ENCODE results near the gene OMD.

Gene OMD, protein sequence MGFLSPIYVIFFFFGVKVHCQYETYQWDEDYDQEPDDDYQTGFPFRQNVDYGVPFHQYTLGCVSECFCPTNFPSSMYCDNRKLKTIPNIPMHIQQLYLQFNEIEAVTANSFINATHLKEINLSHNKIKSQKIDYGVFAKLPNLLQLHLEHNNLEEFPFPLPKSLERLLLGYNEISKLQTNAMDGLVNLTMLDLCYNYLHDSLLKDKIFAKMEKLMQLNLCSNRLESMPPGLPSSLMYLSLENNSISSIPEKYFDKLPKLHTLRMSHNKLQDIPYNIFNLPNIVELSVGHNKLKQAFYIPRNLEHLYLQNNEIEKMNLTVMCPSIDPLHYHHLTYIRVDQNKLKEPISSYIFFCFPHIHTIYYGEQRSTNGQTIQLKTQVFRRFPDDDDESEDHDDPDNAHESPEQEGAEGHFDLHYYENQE

GRCh38 chr9:92424340-92424739 is at the start of gene OMD:
Gene OMD (minus strand): TSS chr9:92424471. CDS start chr9:92417558, 6,913 bp downstream.
- DNase-seq: no peak

DNA sequence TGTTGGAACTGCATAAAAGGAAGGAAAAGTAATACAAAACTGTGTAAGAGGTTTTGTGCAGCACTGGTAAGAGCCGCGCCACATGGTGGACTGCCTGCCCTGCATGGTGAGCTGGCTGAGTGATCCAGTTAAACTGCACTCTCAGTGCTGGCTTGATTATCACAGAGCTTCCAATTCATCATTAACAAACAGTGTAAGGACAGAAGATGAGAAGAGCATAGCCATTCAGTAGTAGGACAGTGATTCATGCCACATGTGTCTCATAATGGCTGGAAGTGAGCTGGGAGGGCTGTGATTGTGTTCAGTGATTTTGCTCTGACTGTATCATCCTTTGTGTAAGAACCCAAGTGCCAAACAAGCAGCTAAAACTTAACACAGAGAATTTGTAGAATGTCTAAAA is 43.9 kb upstream of the OMD start:
- no peak for DNase-seq

- no peak for DNase-seq
Observed at GRCh38 chr9:92467511-92467910, 43.2 kb upstream of the OMD start.

- DNase-seq: no peak
Observed at GRCh38 chr9:92467041-92467440, 42.8 kb upstream of the OMD start.

GRCh38 chr9:92463984-92464383 is 39.7 kb upstream of the OMD start:
- DNase-seq: no peak

GRCh38 chr9:92463387-92463786 is 39.1 kb upstream of the OMD start:
- no peak for DNase-seq

GRCh38 chr9:92457576-92457975 is 33.3 kb upstream of the OMD start:
- DNase-seq: no peak

GRCh38 chr9:92455217-92455616 is 30.9 kb upstream of the OMD start:
- DNase-seq: no peak

- no peak for DNase-seq
Observed at GRCh38 chr9:92446536-92446935, 22.3 kb upstream of the OMD start.

DNA sequence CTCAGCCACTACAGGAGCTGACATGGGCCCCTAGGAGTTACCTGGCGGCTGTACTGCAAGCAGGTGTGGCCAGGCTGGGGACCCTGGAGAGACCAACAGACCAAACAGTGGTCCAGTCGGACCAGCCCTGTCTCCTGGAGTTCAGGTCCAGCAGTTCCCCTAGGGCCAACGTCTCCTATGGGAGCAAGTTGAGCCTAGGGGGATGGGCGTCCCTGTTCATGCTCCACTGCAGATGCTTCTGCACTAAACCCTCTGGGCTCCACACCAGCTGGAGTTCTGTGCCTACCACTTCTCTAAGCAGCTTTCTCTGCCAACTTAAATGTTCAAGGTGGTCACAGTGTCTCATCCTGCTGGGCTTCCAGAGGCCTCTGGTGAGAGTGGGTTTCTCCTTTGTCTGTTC is 20.6 kb upstream of the OMD start:
- no peak for DNase-seq

DNA sequence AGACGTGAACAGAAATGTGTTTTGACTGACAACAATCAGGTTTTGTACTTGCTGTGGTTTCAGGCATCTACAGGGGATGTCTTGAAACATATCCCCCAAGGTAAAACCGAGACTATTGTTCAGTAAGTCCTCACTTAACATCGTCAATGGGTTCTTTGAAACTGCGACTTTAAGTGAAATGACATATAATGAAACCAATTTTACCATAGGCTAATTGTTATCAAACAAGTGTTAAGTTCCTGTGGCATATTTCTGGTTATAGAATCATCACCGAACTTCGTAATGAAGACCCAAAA is 16.4 kb upstream of the OMD start:
- DNase-seq: peak; percentile 36

- no peak for DNase-seq
Observed at GRCh38 chr9:92439921-92440750, 15.9 kb upstream of the OMD start.

GRCh38 chr9:92438900-92439526 is 14.7 kb upstream of the OMD start:
- peak; percentile 27 for DNase-seq

GRCh38 chr9:92435263-92435662 is 11.0 kb upstream of the OMD start:
- no peak for DNase-seq

DNA sequence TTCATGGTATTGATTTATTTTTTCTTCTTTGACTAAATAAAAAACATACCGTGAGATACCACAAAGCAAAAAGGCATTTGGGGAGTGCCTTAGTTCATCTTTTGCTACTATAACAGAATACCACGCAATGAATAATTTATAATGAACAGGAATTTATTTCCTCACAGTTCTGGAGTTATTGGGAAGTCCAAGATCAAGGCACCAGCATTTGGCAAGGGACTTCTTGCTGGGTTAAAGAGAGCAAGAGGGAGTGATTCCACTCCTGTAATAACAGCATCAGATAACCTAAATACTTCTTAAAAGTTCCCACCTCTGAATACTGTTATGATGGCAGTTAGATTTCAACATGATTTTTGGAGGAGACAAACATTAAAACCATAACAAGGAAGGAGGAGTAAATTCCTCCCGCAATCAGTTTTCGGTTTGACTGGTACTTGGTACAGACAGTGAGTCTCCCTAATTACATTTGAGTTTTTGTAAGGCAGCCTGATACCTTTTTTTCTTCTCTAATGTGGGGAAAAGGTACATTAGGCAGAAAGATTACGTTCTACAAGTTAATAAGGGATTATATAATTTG is 8.8 kb upstream of the OMD start:
- no peak for DNase-seq

DNA sequence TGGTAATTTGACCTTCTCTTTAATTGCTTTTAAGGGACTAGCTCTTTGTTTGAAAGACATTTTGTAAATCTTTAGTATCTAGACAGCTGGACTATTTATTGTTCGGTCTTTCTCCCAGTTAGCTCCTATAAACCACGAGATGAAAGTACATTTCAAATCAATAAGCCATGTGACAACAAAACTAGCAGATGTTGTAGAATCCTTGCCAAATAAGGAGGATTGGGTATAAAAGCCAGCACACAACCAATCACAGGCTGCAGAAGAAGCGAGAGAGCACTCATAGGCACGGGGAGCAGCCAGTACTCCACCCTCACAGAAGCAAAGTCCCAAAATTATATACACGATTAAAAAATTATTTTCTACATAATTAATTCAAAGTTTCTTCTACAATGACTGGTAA is 8.1 kb upstream of the OMD start:
- DNase-seq: no peak

- no peak for DNase-seq
Observed at GRCh38 chr9:92429836-92430235, 5.6 kb upstream of the OMD start.

- no peak for DNase-seq
Observed at GRCh38 chr9:92426501-92427145, 2.4 kb upstream of the OMD start.

DNA sequence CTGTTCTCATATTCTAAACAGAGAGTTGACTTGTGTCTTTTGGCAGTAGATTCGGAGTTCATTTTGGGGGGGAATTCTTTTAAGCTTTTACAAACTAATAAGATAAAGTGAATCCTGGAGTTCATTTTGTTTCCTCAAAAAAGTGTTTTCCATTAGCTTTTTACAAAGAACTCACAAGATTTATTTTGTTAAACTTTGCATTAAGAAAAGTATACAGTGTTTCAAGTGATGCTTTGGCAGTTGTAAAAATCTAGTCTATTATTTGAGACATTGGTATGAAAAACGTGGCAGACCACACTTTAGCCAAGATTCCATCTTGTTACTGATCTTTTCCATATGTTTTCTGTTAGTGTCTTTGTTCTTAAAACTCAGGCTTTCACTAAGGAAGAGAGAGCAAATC is 1.2 kb upstream of the OMD start:
- DNase-seq: no peak

GRCh38 chr9:92423612-92424011 is 659 bp downstream of the OMD start:
- no peak for DNase-seq

GRCh38 chr9:92422611-92423338 is 1.5 kb downstream of the OMD start:
- no peak for DNase-seq

GRCh38 chr9:92414566-92414965 is 9.7 kb downstream of the OMD start:
- DNase-seq: no peak
